GM19328 (cell line): Measurements from ENCODE around the gene PKD1L1.
"Not testable (repeated sequence)": the region's sequence is repeated elsewhere in the genome, so short reads cannot be mapped to it uniquely, and the experiment has no call there.

Experiments used
- ATAC-seq: cut with Tn5 transposase; IDR thresholded peaks from one replicate; pipeline ENCODE4 v1.9.1; 2021; ENCODE audit warnings: mild to moderate bottlenecking, moderate library complexity; ENCODE audit not compliant: unreplicated experiment

Gene PKD1L1

GRCh38 chr7:47776335-47776734, 171.9 kb downstream of the PKD1L1 start:
- ATAC-seq, result no peak

GRCh38 chr7:47775238-47775637, 173.0 kb downstream of the PKD1L1 start:
- no peak for ATAC-seq

- no peak for ATAC-seq
Measured at GRCh38 chr7:47772492-47772891, 175.8 kb downstream of the PKD1L1 start.

- ATAC-seq, result no peak
Measured at GRCh38 chr7:47771990-47772360, 176.3 kb downstream of the PKD1L1 start.

- ATAC-seq, result no peak
Measured at GRCh38 chr7:47771336-47771989, 176.8 kb downstream of the PKD1L1 start.

- ATAC-seq, result no peak
Measured at GRCh38 chr7:47766126-47766525, 182.1 kb downstream of the PKD1L1 start.

- ATAC-seq, result no peak
Measured at GRCh38 chr7:47765373-47765979, 182.8 kb downstream of the PKD1L1 start.

GRCh38 chr7:47764746-47765145, 183.5 kb downstream of the PKD1L1 start:
- no peak for ATAC-seq

- no peak for ATAC-seq
Measured at GRCh38 chr7:47763063-47763974, 184.9 kb downstream of the PKD1L1 start.

GRCh38 chr7:47762746-47763062, 185.6 kb downstream of the PKD1L1 start:
- ATAC-seq, result no peak

- ATAC-seq, result no peak
Measured at GRCh38 chr7:47762207-47762606, 186.1 kb downstream of the PKD1L1 start.

- no peak for ATAC-seq
Measured at GRCh38 chr7:47759056-47759706, 189.1 kb downstream of the PKD1L1 start.

- ATAC-seq, result no peak
Measured at GRCh38 chr7:47758546-47758945, 189.7 kb downstream of the PKD1L1 start.

GRCh38 chr7:47757921-47758411, 190.3 kb downstream of the PKD1L1 start:
- no peak for ATAC-seq

- ATAC-seq, result no peak
Measured at GRCh38 chr7:47756636-47757035, 191.6 kb downstream of the PKD1L1 start.

- ATAC-seq, result no peak
Measured at GRCh38 chr7:47755248-47755647, 193.0 kb downstream of the PKD1L1 start.

- ATAC-seq, result not testable (repeated sequence)
Measured at GRCh38 chr7:47751724-47752123, 196.5 kb downstream of the PKD1L1 start.

GRCh38 chr7:47751043-47751442, 197.2 kb downstream of the PKD1L1 start:
- ATAC-seq, result no peak

GRCh38 chr7:47748041-47748440, 200.2 kb downstream of the PKD1L1 start:
- no peak for ATAC-seq

GRCh38 chr7:47747160-47747559, 201.1 kb downstream of the PKD1L1 start:
- no peak for ATAC-seq

- ATAC-seq, result no peak
Measured at GRCh38 chr7:47746468-47746867, 201.8 kb downstream of the PKD1L1 start.
